ENCODE data around the gene TSPAN31. TPM values are rescaled to one million over a fixed set of nuclear protein-coding genes. Genes with fewer than 3 reads are reported as not detected.

TSPAN31 gene
- total RNA-seq, 1 donor from 2014 or later = 33.2 TPM

GRCh38 chr12:57761391-57761998, 16.7 kb downstream of the TSPAN31 start:
- Mint-ChIP-seq H3K27ac (no peak overlapping the region), H3K27me3 (ENCODE audit: low read depth) (peaks cover 93% of the 10 kb centered on the region), H3K4me1 (peaks cover 20% of the 10 kb centered on the region), H3K9me3 (no peaks in the 10 kb centered on the region), H3K36me3 (peaks cover 7% of the 10 kb centered on the region), H3K4me3 (no peak overlapping the region)
- DNase-seq (ENCODE audit: low spot score in 2 of 2, unreplicated experiment in 2 of 2) = no peak
- no peak for TF ChIP-seq CTCF (IDR thresholded peaks at IDR 0.05; ENCODE audit: unreplicated experiment)

- peaks cover 22% of the 10 kb centered on the region for H3K4me1 Mint-ChIP-seq
- no peak overlapping the region for H3K27ac Mint-ChIP-seq
- DNase-seq (ENCODE audit: low spot score in 2 of 2, unreplicated experiment in 2 of 2) = no peak
- no peaks in the 10 kb centered on the region for H3K9me3 Mint-ChIP-seq
- peaks cover 96% of the 10 kb centered on the region for H3K27me3 Mint-ChIP-seq (ENCODE audit: low read depth)
- TF ChIP-seq CTCF (IDR thresholded peaks at IDR 0.05; ENCODE audit: unreplicated experiment) = no peak
- H3K4me3 Mint-ChIP-seq = no peak overlapping the region
- H3K36me3 Mint-ChIP-seq = peaks cover 7% of the 10 kb centered on the region
These were observed 17.6 kb downstream of the TSPAN31 start for GRCh38 chr12:57762463-57762862.

GRCh38 chr12:57763881-57764661, 19.2 kb downstream of the TSPAN31 start:
- H3K36me3 Mint-ChIP-seq = peaks cover 6% of the 10 kb centered on the region
- no peak overlapping the region for H3K27ac Mint-ChIP-seq
- H3K27me3 Mint-ChIP-seq (ENCODE audit: low read depth) = peaks cover 93% of the 10 kb centered on the region
- H3K4me1 Mint-ChIP-seq = peaks cover 22% of the 10 kb centered on the region
- TF ChIP-seq CTCF (IDR thresholded peaks at IDR 0.05; ENCODE audit: unreplicated experiment) = no peak
- H3K4me3 Mint-ChIP-seq = no peak overlapping the region
- no peak for DNase-seq (ENCODE audit: low spot score in 2 of 2, unreplicated experiment in 2 of 2)
- H3K9me3 Mint-ChIP-seq = no peaks in the 10 kb centered on the region

GRCh38 chr12:57764662-57765002, 19.8 kb downstream of the TSPAN31 start:
- Mint-ChIP-seq H3K36me3 (peaks cover 6% of the 10 kb centered on the region), H3K4me1 (peaks cover 22% of the 10 kb centered on the region), H3K27me3 (ENCODE audit: low read depth) (peaks cover 87% of the 10 kb centered on the region), H3K4me3 (peak overlapping the region; percentile 34), H3K9me3 (no peaks in the 10 kb centered on the region), H3K27ac (no peak overlapping the region)
- TF ChIP-seq CTCF (IDR thresholded peaks at IDR 0.05; ENCODE audit: unreplicated experiment) = no peak
- DNase-seq (ENCODE audit: low spot score in 2 of 2, unreplicated experiment in 2 of 2) = no peak

- H3K4me3 Mint-ChIP-seq = peak overlapping the region; percentile 52
- no peak overlapping the region for H3K27ac Mint-ChIP-seq
- DNase-seq (ENCODE audit: low spot score in 2 of 2, unreplicated experiment in 2 of 2) = peak in 1 of 2 experiments; percentile 45
- no peaks in the 10 kb centered on the region for H3K9me3 Mint-ChIP-seq
- peaks cover 10% of the 10 kb centered on the region for H3K36me3 Mint-ChIP-seq
- H3K27me3 Mint-ChIP-seq (ENCODE audit: low read depth) = peaks cover 83% of the 10 kb centered on the region
- peaks cover 22% of the 10 kb centered on the region for H3K4me1 Mint-ChIP-seq
- no peak for TF ChIP-seq CTCF (IDR thresholded peaks at IDR 0.05; ENCODE audit: unreplicated experiment)
These were observed 20.3 kb downstream of the TSPAN31 start for GRCh38 chr12:57765003-57765697.

Measured in mesothelial cell of epicardium (in vitro differentiated cells).